Inflammatory macrophage treated with lipopolysaccharide for 1 hour (primary cell): Measurements from ENCODE around the gene G0S2.

ENCODE experiments used
- DNase-seq, 2 donors: peaks; one replicate each; pipeline ENCODE4 v3.0.0-alpha.2; 2020 to 2022

Gene G0S2

GRCh38 chr1:209648931-209649776 is 26.1 kb upstream of the G0S2 start:
- peak; percentile 89 to 95 for DNase-seq

- peak; percentile 78 to 82 for DNase-seq
These were observed 24.8 kb upstream of the G0S2 start for GRCh38 chr1:209650454-209650853.

GRCh38 chr1:209651138-209651587 is 24.0 kb upstream of the G0S2 start:
- DNase-seq, result peak; percentile 85 to 88

GRCh38 chr1:209652121-209652735 is 23.0 kb upstream of the G0S2 start, which contains the start of gene LAMB3:
TSS of gene LAMB3 (minus strand) at chr1:209652425. CDS start at chr1:209650944, 1,481 bp downstream.
- no peak for DNase-seq

- peak in 1 of 2 donors; percentile 35 for DNase-seq
These were observed 22.3 kb upstream of the G0S2 start for GRCh38 chr1:209652873-209653401.

- DNase-seq, result no peak
These were observed 21.3 kb upstream of the G0S2 start for GRCh38 chr1:209653915-209654351.

- no peak for DNase-seq
These were observed 19.6 kb upstream of the G0S2 start for GRCh38 chr1:209655411-209656231.

- DNase-seq, result peak; percentile 65 to 85
These were observed 17.9 kb upstream of the G0S2 start for GRCh38 chr1:209657140-209657879.

- DNase-seq, result no peak
These were observed 17.3 kb upstream of the G0S2 start for GRCh38 chr1:209657918-209658317.

- peak; percentile 96 to 98 for DNase-seq
These were observed 15.3 kb upstream of the G0S2 start for GRCh38 chr1:209659909-209660308.

- DNase-seq, result no peak
These were observed 14.1 kb upstream of the G0S2 start for GRCh38 chr1:209661071-209661470.

- no peak for DNase-seq
These were observed 12.3 kb upstream of the G0S2 start for GRCh38 chr1:209662879-209663327.

GRCh38 chr1:209667103-209667502 is 8.1 kb upstream of the G0S2 start:
- no peak for DNase-seq

GRCh38 chr1:209667708-209668107 is 7.5 kb upstream of the G0S2 start:
- peak in 1 of 2 donors; percentile 78 for DNase-seq

- DNase-seq, result no peak
These were observed 4.7 kb upstream of the G0S2 start for GRCh38 chr1:209670441-209671082.

GRCh38 chr1:209672705-209673630 is 2.2 kb upstream of the G0S2 start:
- peak; percentile 81 to 97 for DNase-seq

GRCh38 chr1:209673631-209674417 is 1.4 kb upstream of the G0S2 start:
- peak; percentile 83 to 89 for DNase-seq

- DNase-seq, result peak in 1 of 2 donors; percentile 28
These were observed 448 bp downstream of the G0S2 start for GRCh38 chr1:209675565-209676154.

GRCh38 chr1:209678981-209679539 is 3.8 kb downstream of the G0S2 start:
- DNase-seq, result no peak
